ENCODE measurements around the gene DLK1.

Gene DLK1

GRCh38 chr14:100778526-100778882 is 51.8 kb downstream of the DLK1 start:
- no peak for DNase-seq

GRCh38 chr14:100778951-100779690 is 52.4 kb downstream of the DLK1 start:
- DNase-seq, result no peak

GRCh38 chr14:100779691-100780080 is 53.0 kb downstream of the DLK1 start:
- no peak for DNase-seq

GRCh38 chr14:100780246-100780645 is 53.6 kb downstream of the DLK1 start:
- no peak for DNase-seq

- no peak for DNase-seq
These were observed 54.1 kb downstream of the DLK1 start for GRCh38 chr14:100780646-100781355.

GRCh38 chr14:100781952-100782351 is 55.3 kb downstream of the DLK1 start:
- DNase-seq, result no peak

- DNase-seq, result no peak
These were observed 56.0 kb downstream of the DLK1 start for GRCh38 chr14:100782516-100783320.

GRCh38 chr14:100783630-100784370 is 57.1 kb downstream of the DLK1 start:
- DNase-seq, result no peak

- no peak for DNase-seq
These were observed 58.0 kb downstream of the DLK1 start for GRCh38 chr14:100784523-100785337.

- no peak for DNase-seq
These were observed 58.6 kb downstream of the DLK1 start for GRCh38 chr14:100785338-100785615.

- no peak for DNase-seq
These were observed 58.9 kb downstream of the DLK1 start for GRCh38 chr14:100785626-100786025.

- DNase-seq, result no peak
These were observed 59.4 kb downstream of the DLK1 start for GRCh38 chr14:100786131-100786530.

- DNase-seq, result no peak
These were observed 60.0 kb downstream of the DLK1 start for GRCh38 chr14:100786576-100787219.

- DNase-seq, result no peak
These were observed 61.0 kb downstream of the DLK1 start for GRCh38 chr14:100787659-100788058.

Measured in CD4-positive, alpha-beta T cell treated with Interleukin-4 for 1 hour (primary cell).